EH (cell line): Measurements from ENCODE around the gene VWA8.
"Not testable (repeated sequence)": the region's sequence is repeated elsewhere in the genome, so short reads cannot be mapped to it uniquely, and the experiment has no call there.

ENCODE experiments used
- DNase-seq: peaks from one replicate; pipeline ENCODE4 v3.0.0-alpha.2; 2015; ENCODE audit warnings: low read depth

The VWA8 gene

DNA sequence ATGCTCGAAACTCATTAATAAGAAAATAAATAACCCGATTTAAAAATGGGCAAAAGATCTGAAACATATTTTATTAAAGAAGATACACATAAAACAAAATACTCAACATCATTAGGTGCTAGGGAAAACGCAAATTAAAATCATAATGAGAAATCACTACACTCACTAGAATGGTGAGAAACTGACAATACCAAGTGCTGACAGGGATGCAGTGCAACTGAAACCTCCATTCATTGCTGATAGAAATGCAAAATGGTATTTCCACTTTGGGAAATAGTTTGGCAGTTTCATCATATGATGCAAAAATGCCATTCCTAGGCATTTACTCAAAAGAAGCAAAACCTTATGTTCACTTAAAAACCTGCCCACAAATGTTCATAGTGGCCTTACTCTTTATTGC is 278.1 kb downstream of the VWA8 start:
- DNase-seq = peak; percentile 22

DNA sequence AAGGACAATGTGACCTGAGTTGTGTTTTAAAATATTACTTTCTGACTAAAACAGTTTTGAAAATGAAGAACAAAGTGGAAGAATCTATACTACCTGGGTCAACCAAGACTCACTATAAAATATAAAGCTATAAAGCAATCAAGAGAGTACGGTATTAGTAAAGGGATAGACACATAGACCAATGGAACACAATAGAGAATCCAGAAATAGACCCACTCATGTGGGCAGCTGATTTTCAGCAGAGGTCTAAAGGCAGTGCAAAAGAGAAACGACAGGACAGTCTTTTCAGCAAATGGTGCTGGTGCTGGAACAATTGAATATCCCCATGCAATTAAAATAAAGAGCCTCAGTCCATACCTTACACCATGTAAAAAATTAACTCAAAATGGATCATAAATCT is 278.9 kb downstream of the VWA8 start:
- no peak for DNase-seq

DNA sequence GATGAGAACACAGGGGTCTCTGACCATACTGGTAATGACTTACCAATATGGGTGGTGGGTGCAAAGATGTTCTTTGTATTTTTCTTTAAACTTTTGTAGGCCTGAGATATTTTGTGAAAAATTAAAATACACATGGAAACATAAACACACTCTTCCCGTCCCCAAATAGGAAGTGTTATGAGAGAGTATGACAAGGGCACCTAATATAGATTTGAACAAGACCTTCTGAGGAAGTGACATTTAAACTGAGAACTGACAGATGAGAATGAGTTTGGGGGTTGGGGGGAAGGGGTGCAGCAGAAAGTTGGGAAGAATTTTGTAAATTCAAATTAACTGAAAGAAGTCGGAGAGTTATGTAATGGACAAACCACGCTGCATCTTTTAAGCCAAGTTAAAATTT is 279.3 kb downstream of the VWA8 start:
- no peak for DNase-seq

DNA sequence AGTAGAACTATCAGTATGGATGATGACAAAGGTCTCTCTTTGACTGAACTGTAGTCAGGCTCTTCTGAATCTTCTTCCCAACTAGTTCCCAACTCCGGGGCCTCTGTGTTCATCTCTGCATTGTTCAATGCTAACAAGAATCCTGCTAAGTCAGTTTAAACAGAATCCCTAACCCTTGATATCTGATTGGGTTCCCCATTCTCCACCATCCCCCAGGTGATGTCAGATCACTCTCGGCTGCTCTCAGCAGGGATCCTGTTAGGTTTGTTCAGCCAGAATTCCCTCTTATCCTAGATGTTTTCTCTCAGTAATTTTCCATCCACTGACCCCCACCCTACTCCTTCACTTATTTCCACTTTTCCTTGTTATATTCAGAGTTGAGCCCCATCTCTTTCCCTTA is 280.0 kb downstream of the VWA8 start:
- DNase-seq = no peak

DNA sequence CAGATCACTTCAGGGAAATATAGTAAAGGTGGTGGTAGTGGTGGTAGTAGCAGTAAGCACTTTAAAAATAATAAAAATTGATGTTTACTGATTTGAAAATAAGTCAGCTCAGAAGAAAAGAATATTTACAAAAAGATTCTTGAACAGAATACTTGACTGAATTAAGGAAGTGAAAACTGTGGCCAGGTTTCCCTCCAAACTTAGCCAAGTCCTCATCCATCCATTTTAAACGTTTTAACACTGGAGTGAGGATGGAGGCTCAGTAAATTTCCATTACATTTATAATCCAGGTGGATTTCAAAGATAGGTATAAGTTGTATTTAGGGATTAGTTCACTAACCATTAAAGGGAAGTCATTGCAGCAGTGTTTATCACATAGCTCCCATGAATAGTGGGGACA is 282.1 kb downstream of the VWA8 start:
- DNase-seq = no peak

DNA sequence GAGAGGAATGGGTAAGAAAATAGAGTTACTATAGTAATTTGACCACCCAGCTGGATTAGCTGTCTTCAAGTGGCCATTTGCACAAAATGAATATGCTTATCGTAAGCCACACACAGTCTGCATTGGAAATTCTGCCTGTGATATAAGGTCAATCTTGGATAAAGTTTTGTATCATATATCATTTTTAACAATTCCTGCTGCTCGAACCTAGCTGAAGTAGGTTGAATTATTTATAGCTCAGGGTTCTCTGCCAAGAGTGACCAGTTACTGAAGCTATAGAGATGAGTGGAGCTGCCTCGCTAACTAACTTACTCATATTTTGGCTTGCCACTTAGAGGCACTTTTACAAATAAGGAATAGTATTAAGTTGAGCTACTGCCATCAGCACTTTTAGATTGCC is 282.7 kb downstream of the VWA8 start:
- peak; percentile 67 for DNase-seq

DNA sequence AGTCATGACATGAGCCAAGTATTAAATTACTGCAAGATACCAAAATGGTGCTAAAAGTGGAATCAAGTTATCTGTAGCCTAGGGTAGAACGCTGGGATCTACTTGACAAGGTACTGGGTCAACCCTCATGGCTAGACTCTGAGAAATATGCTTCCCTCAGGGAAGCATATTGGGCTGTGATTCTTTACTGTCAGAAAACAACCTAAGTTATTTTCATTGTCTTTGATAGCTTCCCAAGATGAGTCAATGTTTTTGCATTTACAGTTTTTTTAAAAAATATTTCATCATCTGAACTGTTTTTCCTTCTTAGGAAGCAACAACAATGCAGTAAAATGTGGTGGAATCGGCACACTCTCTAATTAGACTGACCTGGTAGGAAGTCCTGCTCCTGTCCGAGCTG is 285.6 kb downstream of the VWA8 start:
- DNase-seq = peak; percentile 58

DNA sequence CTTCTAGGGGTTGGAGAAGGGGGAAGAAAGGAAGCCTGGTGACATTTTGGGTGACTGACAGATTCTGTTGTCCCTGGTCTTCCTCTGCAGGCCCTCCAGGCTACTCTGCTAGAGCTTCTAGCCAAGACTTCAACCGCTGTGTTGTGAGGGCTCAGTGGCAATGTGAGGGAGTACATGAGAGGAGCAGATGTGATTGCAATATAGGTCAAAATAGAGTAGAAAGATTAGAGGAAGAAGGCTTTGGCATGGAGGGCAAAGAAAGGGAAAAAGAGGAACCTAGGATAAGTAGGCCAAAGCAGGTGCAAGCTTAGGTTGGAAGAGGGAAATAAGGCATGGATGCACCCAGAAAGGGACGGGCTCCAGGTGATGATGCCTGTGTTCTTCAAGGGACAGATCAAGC is 286.7 kb downstream of the VWA8 start:
- DNase-seq = no peak

DNA sequence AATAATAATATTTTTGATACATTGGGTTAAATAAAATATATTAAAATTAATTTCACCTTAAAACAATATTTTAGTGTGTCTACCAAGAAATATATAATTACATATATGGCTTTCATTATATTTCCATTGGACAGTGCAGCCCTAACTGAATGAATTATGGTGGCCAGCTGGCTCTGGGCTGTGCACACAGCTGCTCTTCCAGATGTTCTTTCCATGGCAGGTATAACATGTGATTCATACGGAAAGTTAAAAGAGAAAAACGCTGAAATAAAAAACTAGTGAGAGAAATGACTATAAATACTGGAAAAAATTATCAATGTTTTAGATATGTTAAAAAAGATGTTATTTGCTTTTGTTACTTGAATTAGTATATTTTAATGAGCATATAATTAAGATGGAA is 287.3 kb downstream of the VWA8 start:
- DNase-seq = no peak

DNA sequence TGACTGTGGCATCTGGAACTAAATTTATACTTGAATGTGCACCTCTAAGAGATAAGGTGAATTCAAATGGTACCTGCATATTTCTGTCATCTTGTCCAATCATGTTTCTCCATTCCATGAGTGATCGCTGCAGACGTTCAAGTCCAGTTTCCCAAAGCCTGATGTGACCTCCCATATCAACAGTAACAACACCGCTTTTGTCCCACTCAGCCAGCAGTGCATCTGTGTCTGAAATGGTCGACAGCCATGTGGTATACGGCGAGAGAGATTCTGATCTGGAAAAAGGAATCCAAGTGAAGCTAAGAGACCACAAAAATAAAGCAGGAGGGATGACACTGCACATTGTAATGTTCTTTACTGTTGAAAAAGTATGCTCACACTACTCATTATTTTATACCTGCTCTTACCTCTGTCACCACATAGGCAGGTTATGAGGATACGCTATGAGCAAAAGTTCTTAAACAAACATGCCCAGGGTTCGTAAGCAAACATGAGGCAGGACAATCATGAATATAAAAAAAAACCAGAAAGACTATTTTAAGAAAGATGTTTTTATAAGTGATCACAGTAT is 290.0 kb downstream of the VWA8 start:
- peak; percentile 22 for DNase-seq

DNA sequence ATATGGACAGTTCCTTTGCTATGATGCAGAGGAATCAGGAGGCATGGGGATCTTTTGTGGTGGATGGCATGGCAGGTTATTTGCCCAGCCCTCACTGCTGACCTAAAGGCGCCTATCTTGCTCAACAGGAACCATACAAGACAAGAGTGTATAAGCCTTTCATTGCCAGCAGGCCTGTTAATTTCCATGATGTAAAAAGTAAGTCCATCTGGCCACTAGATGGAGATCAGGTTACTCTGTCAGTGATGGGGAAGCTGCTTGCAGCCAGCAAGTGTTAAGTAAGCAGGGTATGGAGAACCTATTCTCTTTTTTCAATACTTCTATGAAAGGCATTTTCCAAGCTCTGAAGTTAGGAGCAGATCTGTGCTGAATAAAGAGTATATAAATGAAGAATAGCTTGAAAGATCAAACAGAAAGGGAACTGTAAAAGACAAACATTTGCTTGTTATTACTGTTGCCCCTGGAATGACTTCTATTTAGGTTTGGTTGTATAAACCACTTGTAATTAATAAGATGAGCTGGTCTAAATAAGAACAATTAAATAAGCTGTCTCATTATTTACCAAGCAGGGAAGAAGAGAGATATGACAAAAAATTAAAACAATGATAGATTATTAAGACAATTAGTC is 292.7 kb downstream of the VWA8 start:
- peak; percentile 91 for DNase-seq

DNA sequence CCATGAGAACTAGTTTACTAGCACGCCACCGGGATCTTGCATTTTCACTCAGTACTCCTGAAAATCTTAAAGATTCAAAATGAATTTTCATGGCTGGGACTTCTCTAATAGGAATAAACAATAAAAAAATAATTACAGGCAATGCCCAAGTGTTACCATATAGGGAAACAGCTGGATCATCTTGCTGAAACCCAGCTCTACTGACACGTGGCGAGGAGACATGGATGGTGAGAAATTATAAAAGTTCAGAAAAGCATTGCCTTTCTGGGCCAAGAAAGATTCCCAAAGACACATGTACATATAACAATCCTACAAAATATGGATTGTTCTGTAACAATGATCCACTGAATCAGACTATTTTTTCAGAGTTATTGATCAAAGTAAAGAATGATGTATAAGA is 294.3 kb downstream of the VWA8 start:
- DNase-seq = no peak

DNA sequence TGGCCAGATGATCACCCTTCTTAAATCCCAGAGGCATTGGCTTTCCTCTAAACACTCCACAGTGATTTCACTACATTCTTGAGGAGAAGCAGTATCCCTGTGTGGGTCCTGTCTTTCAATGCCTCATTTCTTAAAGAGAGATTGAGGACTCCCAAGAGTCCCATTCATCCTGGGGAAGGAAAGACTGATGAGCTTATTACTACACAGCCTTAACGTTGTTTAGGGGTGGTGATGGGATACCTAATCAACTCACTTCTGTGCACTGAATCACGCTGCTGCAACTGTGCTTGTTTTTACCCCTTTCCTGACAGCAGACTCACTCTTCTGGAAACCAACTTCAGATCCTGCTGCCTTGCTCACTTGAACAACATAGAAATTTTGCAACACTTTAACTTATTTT is 300.5 kb downstream of the VWA8 start:
- no peak for DNase-seq

DNA sequence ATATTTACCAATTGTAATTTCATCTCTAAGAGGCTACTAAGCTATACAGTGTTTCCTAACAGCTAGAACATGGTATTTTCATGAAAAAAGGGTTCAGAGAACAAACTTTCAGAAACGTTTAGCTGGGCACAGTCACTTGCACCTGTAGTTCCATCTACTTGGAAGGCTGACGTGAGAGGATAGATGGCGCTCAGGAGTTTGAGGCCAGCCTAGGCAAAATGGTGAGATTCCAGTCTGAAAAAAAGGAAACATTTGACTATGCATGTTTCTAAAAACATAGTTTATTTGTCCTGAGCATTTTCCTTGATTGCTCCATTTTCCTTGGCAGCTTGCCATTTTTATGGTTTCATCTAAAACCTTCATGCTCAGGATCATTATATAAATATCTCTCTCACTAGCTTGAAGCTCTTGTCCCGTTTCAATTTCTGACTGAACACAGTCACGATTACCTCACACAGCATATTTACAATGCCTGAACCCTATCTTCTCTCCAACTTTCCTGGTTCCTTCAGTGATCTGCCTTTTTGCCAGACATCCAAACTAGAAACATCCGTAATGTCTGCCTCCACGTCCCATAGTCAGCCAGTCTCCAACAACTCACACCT is 302.8 kb downstream of the VWA8 start:
- DNase-seq = peak; percentile 62

DNA sequence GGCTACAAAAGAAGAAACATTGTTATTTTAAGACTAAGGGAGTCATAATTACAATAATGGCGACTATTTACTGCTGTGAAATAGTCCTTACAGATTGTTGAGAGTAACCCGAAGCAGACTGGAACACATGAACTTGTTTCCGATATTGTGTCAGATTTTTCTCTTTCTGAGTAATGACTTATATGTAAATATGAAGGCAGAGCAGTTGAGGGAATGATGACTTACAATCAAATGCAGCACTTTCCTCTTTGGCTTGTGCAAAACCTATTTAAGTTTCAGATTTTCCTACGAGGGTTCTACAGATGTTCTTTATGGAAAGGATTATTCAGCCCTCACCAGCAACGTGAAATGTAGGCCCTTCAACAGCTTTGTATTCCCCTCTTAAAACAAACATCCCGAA is 304.9 kb downstream of the VWA8 start:
- no peak for DNase-seq

DNA sequence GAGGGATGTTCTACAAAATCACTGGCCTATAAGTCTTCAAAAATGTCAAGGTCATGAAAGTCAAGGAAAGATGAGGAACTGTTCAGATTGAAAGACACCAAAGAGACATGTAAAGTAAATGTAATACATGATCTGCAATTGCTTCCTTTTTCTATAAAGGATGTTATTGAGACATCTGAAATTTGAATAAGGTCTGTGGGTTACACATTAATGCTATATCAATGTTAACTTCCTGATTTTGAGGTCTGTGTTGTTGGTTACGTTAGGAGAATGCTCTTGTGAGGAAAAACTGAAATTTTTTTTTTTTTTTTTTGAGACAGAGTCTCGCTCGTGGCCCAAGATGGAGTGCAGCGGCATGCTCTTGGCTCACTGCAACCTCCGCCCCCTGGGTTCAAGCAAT is 306.1 kb downstream of the VWA8 start:
- no peak for DNase-seq

DNA sequence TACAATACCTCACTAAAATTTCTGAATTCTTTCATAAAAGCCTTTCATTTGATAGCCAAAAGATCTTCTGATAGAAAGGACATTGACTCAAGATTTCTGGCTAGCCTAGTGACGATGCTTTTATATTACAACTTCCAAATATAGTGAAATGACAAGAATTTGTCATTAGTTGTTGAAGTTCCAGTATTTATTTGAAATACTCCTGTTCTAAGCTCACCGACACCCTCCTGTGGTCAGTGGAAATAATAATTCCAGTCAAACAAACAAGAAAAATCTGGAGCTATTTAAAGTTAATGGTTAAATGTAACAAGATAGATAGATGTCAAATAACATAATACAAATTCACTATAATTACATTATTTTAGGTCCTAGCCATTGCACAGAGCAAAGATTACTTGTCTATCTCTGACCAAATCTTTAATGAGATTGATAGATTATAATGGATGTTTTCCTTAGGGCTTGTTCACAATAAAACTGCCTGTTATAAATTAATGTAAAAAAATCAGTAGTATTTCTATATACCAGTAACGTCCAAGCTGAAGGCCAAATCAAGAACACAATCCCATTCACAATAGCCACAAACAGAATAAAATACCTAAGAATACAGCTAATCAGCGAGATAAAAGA is 308.1 kb downstream of the VWA8 start:
- DNase-seq = peak; percentile 72

DNA sequence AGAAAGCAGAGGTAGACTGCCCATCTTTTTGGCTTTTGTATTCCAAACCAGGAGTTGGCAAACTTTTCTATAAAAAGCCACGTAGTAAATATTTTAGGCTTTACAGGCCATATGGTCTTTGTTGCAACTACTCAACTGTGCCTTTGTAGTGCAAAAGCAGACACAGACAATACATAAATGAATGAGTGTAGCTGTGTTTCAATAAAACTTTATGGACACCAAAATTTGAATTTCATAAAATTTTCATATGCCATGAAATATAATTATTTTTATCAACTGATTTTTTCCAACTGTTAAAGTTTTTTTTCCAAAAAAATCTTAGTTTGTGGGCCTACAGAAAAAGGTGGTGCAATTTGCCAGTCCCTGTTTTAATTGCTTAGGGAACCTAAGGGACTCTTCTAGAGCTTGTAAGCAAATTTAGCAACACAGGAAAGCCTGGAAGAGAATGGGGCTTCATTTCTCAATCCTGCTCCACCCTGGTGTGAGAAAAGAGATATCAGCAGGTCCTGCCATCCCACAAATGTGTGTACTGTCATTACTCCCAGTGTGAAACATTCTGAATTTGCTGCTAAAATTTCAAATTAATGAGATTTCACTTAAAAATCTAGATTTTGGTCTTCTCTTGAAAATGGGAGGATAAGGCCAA is 309.4 kb downstream of the VWA8 start:
- DNase-seq = no peak

DNA sequence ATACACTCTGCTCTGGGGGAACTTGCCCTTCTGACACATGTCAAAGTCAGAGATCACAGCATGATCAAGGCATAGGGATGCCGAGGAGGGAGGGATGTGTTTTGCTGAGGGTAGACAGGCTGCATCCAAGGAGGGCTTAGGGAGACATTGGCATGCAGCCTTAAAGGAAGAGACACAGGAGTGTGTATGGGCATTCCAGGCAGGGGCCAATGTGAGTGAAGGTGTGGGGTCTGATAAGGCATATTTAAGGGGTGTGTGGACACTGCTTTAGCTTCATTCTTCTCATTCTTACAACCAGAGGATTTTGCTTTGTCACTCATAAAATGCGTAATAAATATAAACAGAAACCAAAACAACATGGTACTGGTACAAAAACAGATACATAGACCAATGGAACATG is 310.2 kb downstream of the VWA8 start:
- DNase-seq = no peak

DNA sequence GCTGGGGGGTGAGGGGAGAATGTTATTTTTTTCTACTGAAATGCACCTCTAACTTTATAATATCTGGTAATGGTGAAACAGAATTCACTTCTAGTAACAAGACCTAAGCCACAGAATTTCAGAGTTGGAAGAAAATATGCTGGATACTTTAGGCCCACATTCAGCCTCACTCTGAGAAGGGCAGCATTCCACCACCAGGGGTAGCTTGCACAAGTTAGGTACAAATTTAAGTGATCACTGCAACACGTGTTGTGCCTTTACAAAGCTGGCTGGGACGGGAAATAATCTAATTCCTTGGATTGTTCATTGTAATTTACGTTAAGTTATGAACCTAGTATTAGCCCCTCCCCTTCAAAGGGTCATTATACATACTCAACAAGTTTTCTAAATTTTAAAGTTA is 311.2 kb downstream of the VWA8 start:
- peak; percentile 12 for DNase-seq

DNA sequence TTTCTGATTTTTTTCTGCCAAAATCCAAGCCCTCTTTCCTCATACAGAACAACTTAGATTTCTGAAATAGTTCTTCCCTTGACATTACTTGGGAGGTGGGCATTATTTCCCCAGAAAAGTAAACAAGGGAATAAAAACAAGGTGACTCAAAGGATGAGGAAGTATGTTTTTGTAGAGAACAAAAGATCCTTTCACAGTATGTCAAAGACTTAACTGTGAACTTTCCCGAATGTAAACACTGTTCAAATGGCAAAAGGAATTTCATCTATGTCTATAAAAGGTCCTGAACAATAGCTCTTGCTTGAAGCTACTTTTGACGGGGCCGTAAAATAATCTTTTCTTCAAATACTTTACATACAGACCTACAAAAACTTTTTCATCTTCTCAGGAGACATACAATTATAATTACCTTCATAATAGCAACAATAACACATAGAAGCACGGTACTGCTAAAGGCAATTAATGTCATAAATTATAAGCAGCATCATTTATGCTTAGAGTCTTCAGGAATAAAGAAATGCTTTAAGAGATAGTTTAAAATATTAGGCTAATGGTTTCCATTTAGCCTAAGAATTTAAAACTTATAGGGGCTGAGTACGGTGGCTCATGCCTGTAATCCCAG is 312.5 kb downstream of the VWA8 start:
- DNase-seq = peak; percentile 48

DNA sequence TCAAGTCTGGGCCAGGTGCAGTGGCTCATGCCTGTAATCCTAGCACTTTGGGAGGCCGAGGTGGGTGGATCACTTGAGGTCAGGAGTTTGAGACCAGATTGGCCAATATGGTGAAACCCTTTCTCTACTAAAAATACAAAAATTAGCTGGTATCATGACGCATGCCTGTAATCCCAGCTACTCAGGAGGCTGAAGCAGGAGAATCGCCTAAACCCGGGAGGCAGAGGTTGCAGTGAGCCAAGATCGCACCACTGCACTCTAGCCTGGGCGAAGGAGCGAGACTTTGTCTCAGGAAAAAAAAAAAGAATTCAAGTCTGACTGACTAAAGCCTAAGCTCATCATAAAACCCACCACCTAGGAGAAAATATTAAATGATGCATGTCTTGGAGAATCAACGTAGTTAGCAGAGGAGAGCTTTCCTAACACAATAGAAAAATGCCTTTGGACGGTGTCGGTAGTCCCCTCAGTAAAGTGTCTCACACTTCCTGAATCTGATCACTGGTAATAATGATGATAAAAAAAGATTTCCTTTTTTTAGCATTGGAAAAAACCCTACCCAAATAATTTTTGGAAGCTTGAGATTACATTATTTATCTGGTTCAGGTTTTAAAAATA is 313.1 kb downstream of the VWA8 start:
- DNase-seq = not testable (repeated sequence)
